OCI-LY3 (cell line): ENCODE measurements around the gene PABPN1L.

Experiments used
- H2AFZ ChIP-seq: fragments of 200-600, 300-600 bp; shearing (Covaris generic); 2 replicates; pipeline ENCODE4 v1.6.0; 2014; ENCODE audit warnings: antibody characterized with exemption, low read depth, low read length
- H3K27ac ChIP-seq: fragments of 200-600, 300-600 bp; sonication (generic); 2 replicates; pipeline ENCODE4 v1.5.1; 2014; ENCODE audit warnings: mild to moderate bottlenecking, low read length, moderate library complexity, mixed read lengths
- H3K27me3 ChIP-seq: fragments of 200-600, 300-600 bp; sonication (generic); 2 replicates; pipeline ENCODE4 v1.6.1; 2014; ENCODE audit warnings: low read depth, low read length, mixed read lengths
- H3K36me3 ChIP-seq: fragments of 200-600, 300-600 bp; sonication (generic); replicated peaks from 2 replicates; pipeline ENCODE3; 2014; ENCODE audit warnings: low read depth, low read length, mixed read lengths
- H3K4me1 ChIP-seq: fragments of 300-600, 200-600 bp; sonication (generic); 2 replicates; pipeline ENCODE4 v1.6.1; 2014; ENCODE audit warnings: low read length, mixed read lengths
- H3K4me2 ChIP-seq: fragments of 200-600, 300-600 bp; sonication (generic); 2 replicates; pipeline ENCODE4 v1.6.1; 2014; ENCODE audit warnings: low read length, mixed read lengths
- H3K4me3 ChIP-seq: fragments of 300-600, 200-600 bp; sonication (generic); 2 replicates; pipeline ENCODE4 v1.5.1; 2014; ENCODE audit warnings: antibody characterized with exemption, mild to moderate bottlenecking, low read length, moderate library complexity
- H3K79me2 ChIP-seq: fragments of 300-600, 200-600 bp; shearing (Covaris generic); 2 replicates; pipeline ENCODE4 v1.6.1; 2014; ENCODE audit warnings: mild to moderate bottlenecking, low read length, mixed read lengths
- H3K9ac ChIP-seq: fragments of 300-600, 200-600 bp; shearing (Covaris generic); 2 replicates; pipeline ENCODE4 v1.6.0; 2014; ENCODE audit warnings: mild to moderate bottlenecking, low read length, moderate library complexity
- H3K9me3 ChIP-seq: fragments of 200-600, 300-600 bp; shearing (Covaris generic); 2 replicates; pipeline ENCODE4 v1.6.1; 2014; ENCODE audit warnings: low read length, mixed read lengths; ENCODE audit not compliant: insufficient read depth
- H4K20me1 ChIP-seq: fragments of 200-600, 300-600 bp; sonication (generic); 2 replicates; pipeline ENCODE4 v1.6.1; 2016; ENCODE audit warnings: low read length, mixed read lengths; ENCODE audit not compliant: insufficient read depth
- EZH2phosphoT487 ChIP-seq: fragments of 200-600 bp; shearing (Covaris generic); IDR thresholded peaks from 2 replicates; pipeline ENCODE4 v1.6.1; 2018; ENCODE audit warnings: antibody characterized with exemption, mixed run types, low read depth
- TF ChIP-seq, protein P1 (sequence below): fragments of 200-600, 300-600 bp; sonication (generic); IDR thresholded peaks from 2 replicates; pipeline ENCODE4 v1.5.1; 2014; ENCODE audit warnings: antibody characterized with exemption, low read length, low read depth

PABPN1L gene

DNA sequence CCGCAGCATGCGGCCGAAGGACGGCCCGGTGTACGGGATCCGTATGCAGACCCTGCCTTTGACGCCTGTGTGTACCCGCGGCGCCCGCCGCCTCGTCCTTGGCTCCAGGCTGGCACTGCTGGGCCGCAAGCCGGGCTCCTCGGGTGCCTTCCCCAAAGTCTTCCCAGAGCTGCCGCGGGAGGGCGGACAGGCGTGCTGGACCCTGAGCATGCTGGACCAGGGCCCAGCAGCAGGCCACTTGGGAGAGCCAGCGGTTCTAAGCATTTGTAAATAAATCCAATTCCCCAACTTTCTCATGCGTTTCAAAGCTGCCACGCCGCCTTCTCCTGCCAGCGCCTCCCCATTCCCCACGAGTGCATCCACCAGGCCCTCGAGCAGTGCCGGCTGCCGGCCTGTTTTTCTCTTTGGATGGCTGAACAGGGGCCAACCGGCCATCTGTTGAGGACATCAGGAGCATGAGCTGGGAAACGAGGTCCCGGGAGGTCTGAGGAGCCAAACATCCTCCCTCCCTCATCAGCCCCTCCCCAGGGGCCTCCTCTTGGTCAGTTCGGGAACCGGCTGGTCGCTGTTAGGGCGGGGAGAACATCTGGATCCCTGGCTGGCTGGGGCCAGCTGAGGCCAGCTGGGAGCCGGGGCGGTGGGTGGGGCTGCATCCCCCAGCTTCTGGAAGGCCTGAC lies 20.5 kb upstream of the PABPN1L start:
- no peak for TF ChIP-seq EZH2phosphoT487
- TF ChIP-seq, protein P1, sequence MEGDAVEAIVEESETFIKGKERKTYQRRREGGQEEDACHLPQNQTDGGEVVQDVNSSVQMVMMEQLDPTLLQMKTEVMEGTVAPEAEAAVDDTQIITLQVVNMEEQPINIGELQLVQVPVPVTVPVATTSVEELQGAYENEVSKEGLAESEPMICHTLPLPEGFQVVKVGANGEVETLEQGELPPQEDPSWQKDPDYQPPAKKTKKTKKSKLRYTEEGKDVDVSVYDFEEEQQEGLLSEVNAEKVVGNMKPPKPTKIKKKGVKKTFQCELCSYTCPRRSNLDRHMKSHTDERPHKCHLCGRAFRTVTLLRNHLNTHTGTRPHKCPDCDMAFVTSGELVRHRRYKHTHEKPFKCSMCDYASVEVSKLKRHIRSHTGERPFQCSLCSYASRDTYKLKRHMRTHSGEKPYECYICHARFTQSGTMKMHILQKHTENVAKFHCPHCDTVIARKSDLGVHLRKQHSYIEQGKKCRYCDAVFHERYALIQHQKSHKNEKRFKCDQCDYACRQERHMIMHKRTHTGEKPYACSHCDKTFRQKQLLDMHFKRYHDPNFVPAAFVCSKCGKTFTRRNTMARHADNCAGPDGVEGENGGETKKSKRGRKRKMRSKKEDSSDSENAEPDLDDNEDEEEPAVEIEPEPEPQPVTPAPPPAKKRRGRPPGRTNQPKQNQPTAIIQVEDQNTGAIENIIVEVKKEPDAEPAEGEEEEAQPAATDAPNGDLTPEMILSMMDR, result no peak
- Histone ChIP-seq H2AFZ (no peak overlapping the region), H3K36me3 (peaks cover 57% of the 10 kb centered on the region), H3K79me2 (no peaks in the 10 kb centered on the region), H3K27ac (no peak overlapping the region), H3K4me2 (no peak overlapping the region), H3K4me3 (no peak overlapping the region), H3K27me3 (no peaks in the 10 kb centered on the region), H4K20me1 (no peaks in the 10 kb centered on the region; the same call in 1 of the 2 replicates), H3K9ac (no peak overlapping the region), H3K9me3 (no peaks in the 10 kb centered on the region), H3K4me1 (no peaks in the 10 kb centered on the region)

DNA sequence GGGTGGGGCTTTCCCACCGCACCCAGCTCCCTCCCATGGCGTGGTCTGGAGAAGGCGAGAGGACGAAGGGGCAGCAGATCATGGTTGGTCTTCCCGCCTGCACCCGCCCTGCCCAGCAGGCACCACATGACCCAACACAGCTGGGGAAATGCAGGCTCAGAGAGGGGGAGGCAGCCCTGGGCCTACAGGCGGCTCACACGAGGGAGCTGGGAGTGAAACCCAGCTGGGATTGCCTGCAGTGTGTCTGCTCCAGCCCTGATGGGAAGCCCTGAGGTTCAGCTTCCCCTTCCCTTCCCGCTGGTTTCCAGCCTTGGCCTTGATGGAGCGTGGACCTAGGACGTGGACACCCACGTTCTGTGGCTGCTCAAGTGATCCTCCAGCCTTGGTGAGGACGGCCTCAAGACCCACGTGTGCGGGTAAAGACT lies 20.0 kb upstream of the PABPN1L start:
- H3K9ac ChIP-seq, result no peak overlapping the region
- no peaks in the 10 kb centered on the region for H3K79me2 ChIP-seq
- H2AFZ ChIP-seq, result no peak overlapping the region
- no peaks in the 10 kb centered on the region for H3K4me1 ChIP-seq
- H3K4me2 ChIP-seq, result no peak overlapping the region
- H3K27ac ChIP-seq, result no peak overlapping the region
- no peak overlapping the region for H3K4me3 ChIP-seq
- H3K27me3 ChIP-seq, result no peaks in the 10 kb centered on the region
- H4K20me1 ChIP-seq, result no peaks in the 10 kb centered on the region
- peaks cover 62% of the 10 kb centered on the region for H3K36me3 ChIP-seq
- H3K9me3 ChIP-seq, result no peaks in the 10 kb centered on the region
- no peak for TF ChIP-seq EZH2phosphoT487
- TF ChIP-seq, protein P1, result no peak

DNA sequence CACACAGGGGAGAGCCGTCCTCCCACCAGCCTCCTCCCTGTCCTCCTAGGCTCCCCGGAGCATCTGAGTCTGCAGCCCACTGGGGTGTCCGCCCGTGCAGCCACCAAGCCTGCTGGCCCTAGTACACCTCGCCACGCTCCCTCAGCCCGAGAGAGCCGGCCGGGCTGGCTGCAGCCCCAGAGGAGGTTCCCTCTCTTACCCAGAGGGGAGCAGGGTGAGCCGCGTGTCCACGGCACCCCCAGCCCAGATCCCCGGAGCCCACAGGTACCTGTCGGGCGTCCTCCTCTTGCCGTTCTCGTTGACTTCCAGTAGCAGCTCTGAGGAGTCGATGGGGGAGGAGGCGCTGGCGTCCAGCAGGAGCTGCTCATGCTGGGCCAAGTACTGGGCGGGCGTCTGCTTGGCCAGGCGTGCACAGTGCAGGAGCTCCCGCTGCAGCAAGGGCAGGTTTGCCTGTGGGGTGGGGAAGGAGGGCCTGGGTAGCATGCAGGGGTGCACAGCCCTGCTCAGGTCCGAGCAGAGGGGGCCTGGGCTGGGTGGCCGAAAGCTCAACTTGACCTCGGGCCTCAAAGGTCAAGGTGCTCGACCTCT lies 19.3 kb upstream of the PABPN1L start:
- H3K36me3 ChIP-seq, result peaks cover 63% of the 10 kb centered on the region
- no peak overlapping the region for H3K27ac ChIP-seq
- no peaks in the 10 kb centered on the region for H3K27me3 ChIP-seq
- no peak overlapping the region for H2AFZ ChIP-seq
- H3K4me3 ChIP-seq, result no peak overlapping the region
- no peak overlapping the region for H3K9ac ChIP-seq
- H3K4me2 ChIP-seq, result no peak overlapping the region
- no peaks in the 10 kb centered on the region for H4K20me1 ChIP-seq
- TF ChIP-seq, protein P1, result no peak
- TF ChIP-seq EZH2phosphoT487, result no peak
- H3K9me3 ChIP-seq, result no peaks in the 10 kb centered on the region
- no peaks in the 10 kb centered on the region for H3K79me2 ChIP-seq
- no peaks in the 10 kb centered on the region for H3K4me1 ChIP-seq

DNA sequence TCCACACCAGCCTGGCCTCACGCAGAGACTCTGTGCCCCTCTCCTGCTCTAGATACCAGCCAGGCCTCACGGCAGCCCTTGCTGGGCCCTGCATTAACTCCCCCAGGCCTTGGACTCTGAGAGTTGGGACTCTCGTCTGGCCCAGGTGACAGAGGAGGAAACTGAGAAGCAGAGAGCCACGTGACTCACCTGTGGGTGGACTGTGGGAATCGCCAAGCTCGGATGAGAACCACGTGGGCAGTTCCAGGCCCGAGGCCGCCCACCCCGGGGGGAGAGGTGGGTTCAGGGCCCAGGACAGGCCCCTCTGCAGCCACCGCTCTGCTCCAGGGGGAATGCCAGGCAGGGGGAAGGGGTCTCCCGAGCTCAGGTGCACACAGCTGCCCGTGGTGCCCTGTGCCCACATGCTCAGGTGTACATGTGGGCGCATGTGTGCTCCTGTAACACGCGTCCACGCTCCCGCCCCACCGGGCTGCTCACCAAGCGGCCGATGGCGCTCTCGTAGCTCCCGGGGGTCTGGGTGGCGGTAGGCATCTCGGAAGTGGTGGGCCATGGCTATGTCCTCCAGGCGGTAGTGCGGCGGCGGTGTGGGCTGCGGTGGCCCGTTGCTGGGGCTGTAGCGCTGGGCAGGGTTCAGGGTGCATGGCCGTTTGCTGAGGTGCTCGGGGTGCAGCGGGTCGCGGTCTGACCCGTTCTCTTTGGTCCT lies 18.3 kb upstream of the PABPN1L start:
- Histone ChIP-seq H2AFZ (no peak overlapping the region), H3K36me3 (peaks cover 62% of the 10 kb centered on the region), H3K27me3 (no peaks in the 10 kb centered on the region), H3K4me1 (no peaks in the 10 kb centered on the region), H3K27ac (no peak overlapping the region), H3K79me2 (no peaks in the 10 kb centered on the region), H4K20me1 (no peaks in the 10 kb centered on the region), H3K9me3 (no peaks in the 10 kb centered on the region), H3K4me2 (no peak overlapping the region), H3K4me3 (no peak overlapping the region), H3K9ac (no peak overlapping the region)
- no peak for TF ChIP-seq EZH2phosphoT487
- TF ChIP-seq, protein P1, result no peak
